ENCODE results near the gene TP53BP2. TPM values are rescaled to one million over a fixed set of nuclear protein-coding genes. Genes with fewer than 3 reads are reported as not detected.

The TP53BP2 gene
- total RNA-seq, 4 donors from 2014 or later: 26.6 to 106 (median 43.8) TPM

DNA sequence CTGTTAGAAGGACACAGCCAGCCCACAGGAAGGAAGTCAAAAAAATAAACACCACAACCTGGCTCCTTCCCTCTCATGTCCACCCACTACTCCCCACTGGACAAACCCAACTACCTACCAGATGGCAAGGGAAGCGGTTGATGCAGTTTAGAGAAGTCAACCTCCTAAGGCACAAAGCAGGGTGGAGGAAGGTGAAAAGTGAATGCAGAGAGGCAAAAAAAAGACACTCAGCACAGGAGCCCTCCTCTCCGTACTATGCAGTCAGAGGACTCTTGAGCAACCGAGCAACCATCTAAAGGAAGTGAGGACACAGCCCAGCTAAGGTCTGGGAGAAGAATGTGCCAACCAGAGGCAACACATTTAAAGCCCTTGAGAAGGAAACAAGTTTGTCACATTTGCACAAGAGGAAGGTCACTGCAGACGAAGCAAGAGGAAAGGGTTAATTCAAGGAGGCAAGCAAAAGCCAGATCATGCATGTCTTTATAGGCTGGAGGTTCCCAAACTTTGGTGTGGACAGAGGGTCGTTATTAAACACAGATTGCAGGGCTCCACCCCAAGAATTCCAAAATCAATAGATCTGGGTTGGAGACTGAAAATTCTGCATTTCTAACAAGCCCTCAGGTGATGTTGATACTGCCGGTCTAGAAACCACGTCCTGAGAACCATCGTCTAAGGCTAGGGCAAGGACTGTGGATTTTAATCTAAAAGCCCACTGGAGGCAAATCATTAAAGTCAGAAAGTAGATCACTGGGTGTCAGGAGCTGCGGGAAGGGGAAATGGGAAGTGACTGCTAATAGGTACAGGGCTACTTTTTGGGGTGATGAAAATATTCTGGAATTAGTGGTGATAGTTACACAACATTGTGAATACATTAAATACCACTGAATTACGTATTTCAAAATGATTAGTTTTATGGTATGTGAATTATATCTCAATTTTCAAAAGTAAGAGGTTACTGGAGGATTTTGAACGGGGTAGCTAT, 19.7 kb downstream of the TP53BP2 start:
- H3K27me3 ChIP-seq: no peaks in the 10 kb centered on the region
- TF ChIP-seq EP300 (IDR thresholded peaks at IDR 0.05) (no peak), POLR2A (IDR thresholded peaks at IDR 0.05; ENCODE audit: low read depth) (no peak), POLR2AphosphoS5 (IDR thresholded peaks at IDR 0.05) (no peak)
- TF ChIP-seq, protein P1, sequence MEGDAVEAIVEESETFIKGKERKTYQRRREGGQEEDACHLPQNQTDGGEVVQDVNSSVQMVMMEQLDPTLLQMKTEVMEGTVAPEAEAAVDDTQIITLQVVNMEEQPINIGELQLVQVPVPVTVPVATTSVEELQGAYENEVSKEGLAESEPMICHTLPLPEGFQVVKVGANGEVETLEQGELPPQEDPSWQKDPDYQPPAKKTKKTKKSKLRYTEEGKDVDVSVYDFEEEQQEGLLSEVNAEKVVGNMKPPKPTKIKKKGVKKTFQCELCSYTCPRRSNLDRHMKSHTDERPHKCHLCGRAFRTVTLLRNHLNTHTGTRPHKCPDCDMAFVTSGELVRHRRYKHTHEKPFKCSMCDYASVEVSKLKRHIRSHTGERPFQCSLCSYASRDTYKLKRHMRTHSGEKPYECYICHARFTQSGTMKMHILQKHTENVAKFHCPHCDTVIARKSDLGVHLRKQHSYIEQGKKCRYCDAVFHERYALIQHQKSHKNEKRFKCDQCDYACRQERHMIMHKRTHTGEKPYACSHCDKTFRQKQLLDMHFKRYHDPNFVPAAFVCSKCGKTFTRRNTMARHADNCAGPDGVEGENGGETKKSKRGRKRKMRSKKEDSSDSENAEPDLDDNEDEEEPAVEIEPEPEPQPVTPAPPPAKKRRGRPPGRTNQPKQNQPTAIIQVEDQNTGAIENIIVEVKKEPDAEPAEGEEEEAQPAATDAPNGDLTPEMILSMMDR (IDR thresholded peaks at IDR 0.05): no peak
- intact Hi-C loops (cut with DNase I): no loop called here
- H3K4me1 ChIP-seq: peaks cover 14 to 54% (median 26%) of the 10 kb centered on the region in 4 donors
- no peak for DNase-seq (ENCODE audit: extremely low spot score)
- 78% methylated on average over 11 of the region's 11 CpGs for WGBS
- H3K27ac ChIP-seq (replicated peaks in 1 of 4): no peak overlapping the region
- no peak overlapping the region for H3K4me3 ChIP-seq
- H3K36me3 ChIP-seq: peaks cover 0 to under 1% (median 0%) of the 10 kb centered on the region in 4 donors
- no peaks in the 10 kb centered on the region for H3K9me3 ChIP-seq

DNA sequence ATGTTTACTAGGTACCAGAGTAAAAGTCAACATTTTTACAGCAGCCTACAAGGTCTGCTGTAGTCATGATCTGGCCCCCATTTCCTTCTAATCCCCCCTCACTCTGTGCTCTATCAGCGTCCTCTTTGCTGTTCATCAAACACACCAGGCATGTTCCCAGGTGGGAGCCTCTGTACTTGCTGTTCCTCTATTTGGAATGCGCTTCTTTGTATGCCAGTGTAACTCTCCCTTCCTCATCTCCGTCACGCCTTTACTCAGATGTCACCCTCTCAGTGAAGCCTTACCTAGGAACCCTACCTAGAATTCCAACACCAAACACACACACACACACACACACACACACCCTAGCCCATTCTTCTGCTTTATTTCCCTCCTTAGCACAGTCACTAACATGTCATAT, 21.0 kb downstream of the TP53BP2 start:
- WGBS: 89% methylated on average over 4 of the region's 4 CpGs
- Histone ChIP-seq H3K9me3 (no peaks in the 10 kb centered on the region), H3K27ac (replicated peaks in 1 of 4) (no peak overlapping the region), H3K4me1 (peaks cover 13 to 62% (median 35%) of the 10 kb centered on the region in 4 donors), H3K4me3 (no peak overlapping the region), H3K36me3 (peaks cover 0 to 8% (median 6%) of the 10 kb centered on the region in 4 donors), H3K27me3 (no peaks in the 10 kb centered on the region)
- no peak for DNase-seq (ENCODE audit: extremely low spot score)
- TF ChIP-seq EP300 (IDR thresholded peaks at IDR 0.05): no peak
- TF ChIP-seq POLR2A (IDR thresholded peaks at IDR 0.05; ENCODE audit: low read depth): no peak
- TF ChIP-seq POLR2AphosphoS5 (IDR thresholded peaks at IDR 0.05): no peak
- intact Hi-C loops (cut with DNase I): no loop called here

DNA sequence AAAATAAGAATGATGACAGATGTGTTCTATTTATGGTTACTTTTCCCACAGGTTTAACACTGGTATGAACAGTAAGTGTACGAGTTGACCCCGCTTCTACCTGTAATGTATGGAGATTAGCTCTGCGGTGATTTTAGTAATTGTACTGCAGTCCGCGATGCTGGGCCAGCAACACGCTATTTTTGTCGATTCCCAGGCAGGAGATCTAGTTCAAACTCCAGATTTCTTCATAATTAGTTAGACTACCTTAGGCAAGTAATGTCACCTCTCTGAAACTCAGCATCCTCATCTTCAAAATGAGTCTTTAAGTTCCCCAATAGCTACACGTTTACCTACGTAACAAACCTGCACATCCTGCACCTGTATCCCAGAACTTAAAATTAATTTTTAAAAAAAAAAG, 21.5 kb downstream of the TP53BP2 start:
- Histone ChIP-seq H3K4me3 (no peak overlapping the region), H3K27me3 (no peaks in the 10 kb centered on the region), H3K36me3 (peaks cover 0 to 12% (median 8%) of the 10 kb centered on the region in 4 donors), H3K4me1 (peaks cover 17 to 66% (median 38%) of the 10 kb centered on the region in 4 donors), H3K9me3 (no peaks in the 10 kb centered on the region), H3K27ac (replicated peaks in 1 of 4) (no peak overlapping the region)
- intact Hi-C loops (cut with DNase I): no loop called here
- TF ChIP-seq EP300 (IDR thresholded peaks at IDR 0.05): no peak
- no peak for TF ChIP-seq POLR2AphosphoS5 (IDR thresholded peaks at IDR 0.05)
- TF ChIP-seq POLR2A (IDR thresholded peaks at IDR 0.05; ENCODE audit: low read depth): no peak
- TF ChIP-seq, protein P1 (IDR thresholded peaks at IDR 0.05): no peak
- no peak for DNase-seq (ENCODE audit: extremely low spot score)
- WGBS: 93% methylated on average over 9 of the region's 9 CpGs

DNA sequence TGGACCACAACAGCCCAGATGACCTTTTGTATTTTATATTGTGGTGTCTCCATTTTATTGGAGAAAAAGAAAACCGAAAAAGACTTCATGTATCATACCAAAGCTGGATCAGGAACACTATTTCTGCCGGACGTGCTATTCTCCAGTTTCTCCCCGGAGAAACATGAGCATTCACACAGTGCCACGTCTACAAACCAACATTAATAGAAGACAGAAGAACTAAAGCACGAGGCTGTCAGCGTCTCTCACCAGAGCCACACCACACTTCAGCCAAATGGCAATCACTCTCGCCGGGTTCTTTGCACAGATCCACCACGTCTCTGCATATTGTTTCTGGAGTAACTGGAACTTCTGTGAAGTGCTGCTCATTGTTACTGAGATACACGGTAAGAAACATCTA, 24.8 kb downstream of the TP53BP2 start:
- TF ChIP-seq POLR2A (IDR thresholded peaks at IDR 0.05; ENCODE audit: low read depth): no peak
- TF ChIP-seq, protein P1 (IDR thresholded peaks at IDR 0.05): no peak
- no peak for TF ChIP-seq EP300 (IDR thresholded peaks at IDR 0.05)
- TF ChIP-seq POLR2AphosphoS5 (IDR thresholded peaks at IDR 0.05): no peak
- Histone ChIP-seq H3K36me3 (peaks cover 0 to 28% (median 9%) of the 10 kb centered on the region in 4 donors), H3K27ac (replicated peaks in 1 of 4) (no peak overlapping the region), H3K9me3 (no peaks in the 10 kb centered on the region), H3K4me3 (no peak overlapping the region), H3K27me3 (no peaks in the 10 kb centered on the region), H3K4me1 (peaks cover 11 to 57% (median 24%) of the 10 kb centered on the region in 4 donors)
- DNase-seq (ENCODE audit: extremely low spot score): no peak
- intact Hi-C loops (cut with DNase I): no loop called here
- 91% methylated on average over 11 of the region's 11 CpGs for WGBS

DNA sequence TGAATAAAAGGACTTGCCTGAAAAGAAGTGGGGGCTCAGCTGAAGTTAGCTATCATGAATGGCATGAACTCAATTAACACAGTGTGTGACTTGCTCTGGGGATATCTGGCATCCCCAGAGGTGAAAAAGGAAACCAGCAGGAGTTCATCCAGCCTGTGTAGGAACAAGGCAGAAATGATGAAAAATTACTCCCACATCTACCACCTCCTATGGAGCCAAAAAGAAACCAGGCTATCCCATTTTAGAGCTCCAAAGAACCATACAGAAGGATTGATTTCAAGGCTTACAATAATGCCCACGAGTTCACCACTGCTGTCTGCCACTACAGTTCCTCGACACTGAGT, 25.3 kb downstream of the TP53BP2 start:
- no peak for TF ChIP-seq POLR2A (IDR thresholded peaks at IDR 0.05; ENCODE audit: low read depth)
- TF ChIP-seq POLR2AphosphoS5 (IDR thresholded peaks at IDR 0.05): no peak
- no peak for TF ChIP-seq EP300 (IDR thresholded peaks at IDR 0.05)
- TF ChIP-seq, protein P1 (IDR thresholded peaks at IDR 0.05): no peak
- H3K36me3 ChIP-seq: peaks cover 0 to 28% (median 9%) of the 10 kb centered on the region in 4 donors
- H3K27ac ChIP-seq (replicated peaks in 1 of 4): no peak overlapping the region
- intact Hi-C loops (cut with DNase I): no loop called here
- H3K27me3 ChIP-seq: no peaks in the 10 kb centered on the region
- 78% methylated on average over 2 of the region's 2 CpGs for WGBS
- no peaks in the 10 kb centered on the region for H3K9me3 ChIP-seq
- H3K4me1 ChIP-seq: peaks cover 12 to 57% (median 22%) of the 10 kb centered on the region in 4 donors
- no peak overlapping the region for H3K4me3 ChIP-seq
- DNase-seq (ENCODE audit: extremely low spot score): no peak
